Gastrocnemius medialis (tissue), 4 donors: Measurements from ENCODE around the gene GPHN. TPM values are rescaled to one million over a fixed set of nuclear protein-coding genes. Genes with fewer than 3 reads are reported as not detected.

Experiments
- ATAC-seq, 2 donors: fragments of 150-250 bp; one replicate each; pipeline ENCODE4 v1.9.1; 2016
- DNase-seq, 2 donors: peaks; one replicate each; pipeline ENCODE4 v3.0.0-alpha.2; 2019
- H3K27ac ChIP-seq, 4 donors: fragments of 200-600 bp; sonication (generic); 1 replicate in 1 of 4; 2 replicates in 3 of 4; pipeline ENCODE4 v1.5.1; 2016 to 2018; ENCODE audit warnings: mild to moderate bottlenecking in 2 of 4, moderate library complexity in 1 of 4
- H3K27me3 ChIP-seq, 3 donors: fragments of 200-600 bp; sonication (generic) in 2 of 3; 1 replicate in 1 of 3; 2 replicates in 2 of 3; pipeline versions ENCODE4 v1.5.1 to v1.6.0; 2016 to 2019; ENCODE audit warnings: mild to moderate bottlenecking in 1 of 3, moderate library complexity in 1 of 3
- H3K36me3 ChIP-seq, 2 donors: fragments of 200-600 bp; sonication (generic) in 1 of 2; one replicate each; pipeline ENCODE4 v1.5.1; 2017 to 2018
- H3K4me1 ChIP-seq, 2 donors: fragments of 200-600 bp; sonication (generic) in 1 of 2; one replicate each; pipeline ENCODE4 v1.5.1; 2016 to 2017; ENCODE audit warnings: mild to moderate bottlenecking in 2 of 2
- H3K4me3 ChIP-seq, 4 donors: fragments of 200-600 bp; sonication (generic) in 3 of 4; 1 replicate in 1 of 4; 2 replicates in 3 of 4; pipeline ENCODE4 v1.5.1; 2016 to 2019; ENCODE audit warnings: mild to moderate bottlenecking in 2 of 4
- H3K9me3 ChIP-seq, 3 donors: fragments of 200-600 bp; sonication (generic) in 2 of 3; 1 replicate in 1 of 3; 2 replicates in 2 of 3; pipeline ENCODE4 v1.5.1; 2016 to 2019
- POLR2A ChIP-seq, 2 donors: fragments of 450-650 bp; IDR thresholded peaks; one replicate each; pipeline ENCODE4 v1.6.1; 2017; ENCODE audit warnings: antibody characterized with exemption in 2 of 2, mild to moderate bottlenecking in 2 of 2, moderate library complexity in 2 of 2
- in situ Hi-C, 4 donors: fragments of 200-750 bp; cut with MboI; loops; one replicate each; pipeline versions ENCODE4 v1.15.0 to v1.8.0; 2017; ENCODE audit warnings: low sequenced_read_pairs in 4 of 4
- intact Hi-C: fragments of 100-400 bp; cut with DNase I; formaldehyde crosslinking; loops from one replicate; pipeline ENCODE4 v1.15.1; 2023; ENCODE audit warnings: low total_unique reads
- total RNA-seq, 4 donors: library from RNA; depleted of rRNA; stranded (reverse); fragments of >200 nt; gene quantifications; one replicate each; pipeline versions ENCODE4 v1.1.0 to v1.2.3, GENCODE V29; 2016
- TF ChIP-seq, protein P1 (sequence below), 5 experiments: fragments of 450-650 bp in 3 of 5; fragments of 200-600 bp in 2 of 5; sonication (generic) in 2 of 5; IDR thresholded peaks in 4 of 5; conservative IDR thresholded peaks in 1 of 5; 1 replicate in 4 of 5; 2 replicates in 1 of 5; pipeline ENCODE4 v1.5.1; 2016 to 2019; ENCODE audit warnings: antibody characterized with exemption in 5 of 5, mild to moderate bottlenecking in 3 of 5, moderate library complexity in 3 of 5

Gene GPHN
- total RNA-seq, 4 donors from 2014 or later, result 10.3 to 33.3 (median 23.5) TPM

DNA sequence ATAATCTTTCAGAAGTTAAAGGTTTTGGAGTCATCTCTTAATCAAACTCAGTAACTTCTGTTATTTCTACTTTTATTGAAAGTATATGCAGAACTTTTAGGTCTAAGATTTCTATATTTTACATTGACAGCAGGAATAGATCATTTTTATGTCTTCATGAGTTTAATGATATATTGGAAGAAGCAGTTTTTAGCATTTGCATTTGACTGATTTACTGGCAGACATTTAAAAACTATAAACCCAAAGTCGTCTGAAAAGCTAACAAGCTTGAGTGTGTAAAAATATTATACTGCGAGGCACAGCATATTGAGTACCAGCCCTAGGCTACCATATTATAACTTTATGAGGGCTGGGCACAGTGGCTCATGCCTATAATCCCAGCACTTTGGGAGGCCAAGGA is 467.3 kb downstream of the GPHN start:
- Histone ChIP-seq H3K36me3 (no peaks in the 10 kb centered on the region), H3K4me1 (no peaks in the 10 kb centered on the region), H3K27me3 (no peaks in the 10 kb centered on the region), H3K4me3 (no peak overlapping the region), H3K9me3 (no peaks in the 10 kb centered on the region), H3K27ac (no peak overlapping the region)
- DNase-seq (no peak), ATAC-seq (no peak)
- in situ Hi-C loops (no loop called here), intact Hi-C loops (no loop called here)
- no peak for TF ChIP-seq POLR2A (IDR thresholded peaks at IDR 0.05)
- TF ChIP-seq, protein P1, sequence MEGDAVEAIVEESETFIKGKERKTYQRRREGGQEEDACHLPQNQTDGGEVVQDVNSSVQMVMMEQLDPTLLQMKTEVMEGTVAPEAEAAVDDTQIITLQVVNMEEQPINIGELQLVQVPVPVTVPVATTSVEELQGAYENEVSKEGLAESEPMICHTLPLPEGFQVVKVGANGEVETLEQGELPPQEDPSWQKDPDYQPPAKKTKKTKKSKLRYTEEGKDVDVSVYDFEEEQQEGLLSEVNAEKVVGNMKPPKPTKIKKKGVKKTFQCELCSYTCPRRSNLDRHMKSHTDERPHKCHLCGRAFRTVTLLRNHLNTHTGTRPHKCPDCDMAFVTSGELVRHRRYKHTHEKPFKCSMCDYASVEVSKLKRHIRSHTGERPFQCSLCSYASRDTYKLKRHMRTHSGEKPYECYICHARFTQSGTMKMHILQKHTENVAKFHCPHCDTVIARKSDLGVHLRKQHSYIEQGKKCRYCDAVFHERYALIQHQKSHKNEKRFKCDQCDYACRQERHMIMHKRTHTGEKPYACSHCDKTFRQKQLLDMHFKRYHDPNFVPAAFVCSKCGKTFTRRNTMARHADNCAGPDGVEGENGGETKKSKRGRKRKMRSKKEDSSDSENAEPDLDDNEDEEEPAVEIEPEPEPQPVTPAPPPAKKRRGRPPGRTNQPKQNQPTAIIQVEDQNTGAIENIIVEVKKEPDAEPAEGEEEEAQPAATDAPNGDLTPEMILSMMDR (IDR thresholded peaks at IDR 0.05 in 4 of 5, conservative IDR thresholded peaks at IDR 0.05 in 1 of 5), result no peak

DNA sequence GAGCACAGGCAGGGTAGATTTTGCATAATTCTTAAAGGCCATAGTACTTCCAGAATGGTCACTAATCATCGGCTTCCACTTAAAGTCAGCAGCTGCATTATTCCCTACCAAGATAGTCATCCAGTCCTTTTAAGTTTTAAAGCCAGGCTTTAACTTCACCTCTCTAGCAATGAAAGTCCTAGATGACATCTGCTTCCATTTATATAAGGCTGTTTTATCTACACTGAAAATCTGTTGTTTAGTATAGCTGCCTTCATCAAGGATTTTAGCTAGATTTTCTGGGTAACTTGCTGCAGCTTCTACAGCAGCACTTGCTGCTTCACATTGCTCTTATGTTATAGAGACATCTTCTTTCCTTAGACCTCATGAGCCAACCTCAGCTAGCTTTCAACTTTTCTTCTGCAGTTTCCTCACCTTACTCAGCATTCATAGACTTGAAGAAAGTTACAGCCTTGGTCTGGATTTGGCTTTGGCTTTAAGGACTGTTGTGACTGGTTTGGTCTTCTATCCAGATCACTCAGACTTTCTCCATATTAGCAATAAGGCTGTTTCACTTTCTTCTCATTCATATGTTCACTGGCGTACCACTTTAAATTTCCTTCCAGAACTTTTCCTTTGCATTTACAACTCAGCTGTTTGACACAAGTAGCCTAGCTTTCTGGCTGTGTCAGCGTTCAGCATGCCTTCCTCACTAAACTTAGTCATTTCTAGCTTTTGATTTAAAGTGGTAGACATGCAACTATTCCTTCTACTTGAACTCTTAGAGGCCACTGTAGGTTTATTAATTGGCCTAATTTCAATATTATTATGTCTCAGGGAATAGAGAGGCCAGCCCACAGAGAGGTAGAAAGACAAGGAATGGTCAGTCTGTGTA is 471.4 kb downstream of the GPHN start:
- no peak for TF ChIP-seq POLR2A (IDR thresholded peaks at IDR 0.05)
- TF ChIP-seq, protein P1 (IDR thresholded peaks at IDR 0.05 in 4 of 5, conservative IDR thresholded peaks at IDR 0.05 in 1 of 5), result no peak
- no peak for ATAC-seq
- H3K4me3 ChIP-seq, result no peak overlapping the region
- no peak for DNase-seq
- no peak overlapping the region for H3K27ac ChIP-seq
- no peaks in the 10 kb centered on the region for H3K36me3 ChIP-seq
- no peaks in the 10 kb centered on the region for H3K4me1 ChIP-seq
- H3K27me3 ChIP-seq, result no peaks in the 10 kb centered on the region
- no peaks in the 10 kb centered on the region for H3K9me3 ChIP-seq
- intact Hi-C loops, result no loop called here
- in situ Hi-C loops, result no loop called here

GRCh38 chr14:66982247-66982646 is 474.3 kb downstream of the GPHN start:
- Histone ChIP-seq H3K27me3 (no peaks in the 10 kb centered on the region), H3K4me1 (no peaks in the 10 kb centered on the region), H3K4me3 (no peak overlapping the region), H3K27ac (no peak overlapping the region), H3K9me3 (no peaks in the 10 kb centered on the region), H3K36me3 (no peaks in the 10 kb centered on the region)
- no peak for TF ChIP-seq POLR2A (IDR thresholded peaks at IDR 0.05)
- TF ChIP-seq, protein P1 (IDR thresholded peaks at IDR 0.05 in 4 of 5, conservative IDR thresholded peaks at IDR 0.05 in 1 of 5), result no peak
- intact Hi-C loops, result no loop called here
- DNase-seq, result no peak
- in situ Hi-C loops, result no loop called here
- ATAC-seq, result no peak

DNA sequence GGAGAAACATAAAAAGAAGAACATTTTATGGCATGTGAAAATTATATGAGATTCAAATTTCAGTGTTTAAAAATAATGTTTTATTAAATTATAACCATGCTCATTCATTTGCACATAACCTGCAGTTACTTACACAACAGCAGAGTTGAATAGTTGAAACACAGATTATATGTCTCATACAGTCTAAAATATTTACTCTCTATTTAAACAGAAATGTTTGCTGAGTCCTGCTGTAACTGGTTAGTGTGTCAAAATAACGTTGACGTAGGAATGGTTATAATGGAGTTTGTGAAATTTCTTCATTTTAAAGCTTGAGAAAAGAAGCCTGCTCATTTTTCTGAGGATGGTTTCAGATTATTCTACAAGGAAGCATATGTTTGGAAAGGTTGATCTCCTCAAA is 484.8 kb downstream of the GPHN start:
- DNase-seq, result no peak
- no peak for ATAC-seq
- Histone ChIP-seq H3K36me3 (no peaks in the 10 kb centered on the region), H3K4me1 (no peaks in the 10 kb centered on the region), H3K27ac (no peak overlapping the region), H3K9me3 (no peaks in the 10 kb centered on the region), H3K4me3 (no peak overlapping the region), H3K27me3 (no peaks in the 10 kb centered on the region)
- in situ Hi-C loops (no loop called here), intact Hi-C loops (no loop called here)
- no peak for TF ChIP-seq POLR2A (IDR thresholded peaks at IDR 0.05)
- TF ChIP-seq, protein P1 (IDR thresholded peaks at IDR 0.05 in 4 of 5, conservative IDR thresholded peaks at IDR 0.05 in 1 of 5), result no peak
